Heart left ventricle (tissue), 16 donors: ENCODE results near the gene DUSP6. TPM values are rescaled to one million over a fixed set of nuclear protein-coding genes. Genes with fewer than 3 reads are reported as not detected.
A peak's percentile ranks its signal among the peaks of the same experiment; 100 is the strongest.

Experiments
- ATAC-seq, 4 donors: fragments of 200-7000 bp; cut with Tn5 transposase; one replicate each; pipeline ENCODE4 v1.9.1; 2020 to 2022; ENCODE audit warnings: moderate library complexity in 4 of 4, mild to moderate bottlenecking in 3 of 4, moderate number of reproducible peaks in 1 of 4
- DNase-seq, 5 donors: peaks; one replicate each; pipeline ENCODE4 v3.0.0-alpha.2; 2020
- H3K27ac ChIP-seq, 12 donors: fragments of 200-600 bp; sonication (generic) in 4 of 12; one replicate each; pipeline versions ENCODE4 v1.5.0 to v1.8.0; 2016 to 2022; ENCODE audit warnings: mild to moderate bottlenecking in 2 of 12
- H3K27me3 ChIP-seq, 9 donors: fragments of 200-600 bp; sonication (generic) in 2 of 9; one replicate each; pipeline versions ENCODE4 v1.5.1 to v1.8.0; 2016 to 2022; ENCODE audit warnings: mild to moderate bottlenecking in 3 of 9
- H3K36me3 ChIP-seq, 9 donors: fragments of 200-600 bp; sonication (generic) in 2 of 9; one replicate each; pipeline versions ENCODE4 v1.5.0 to v1.8.0; 2018 to 2022; ENCODE audit warnings: mild to moderate bottlenecking in 2 of 9
- H3K4me1 ChIP-seq, 12 donors: fragments of 200-600 bp; sonication (generic) in 4 of 12; one replicate each; pipeline versions ENCODE4 v1.5.0 to v1.8.0; 2016 to 2022; ENCODE audit warnings: mild to moderate bottlenecking in 3 of 12
- H3K4me3 ChIP-seq, 12 donors: fragments of 200-600 bp; sonication (generic) in 4 of 12; one replicate each; pipeline versions ENCODE4 v1.5.0 to v1.8.0; 2017 to 2022; ENCODE audit warnings: mild to moderate bottlenecking in 9 of 12, moderate library complexity in 4 of 12
- H3K9me3 ChIP-seq, 12 donors: fragments of 200-600 bp; sonication (generic) in 4 of 12; one replicate each; pipeline versions ENCODE4 v1.5.0 to v1.8.0; 2016 to 2022; ENCODE audit warnings: mild to moderate bottlenecking in 1 of 12
- POLR2A ChIP-seq, 2 donors: fragments of 450-650 bp; IDR thresholded peaks; one replicate each; pipeline ENCODE4 v1.6.1; 2017; ENCODE audit warnings: antibody characterized with exemption in 2 of 2, mild to moderate bottlenecking in 2 of 2, moderate library complexity in 2 of 2
- WGBS, 4 donors: extraction: QIAGEN DNeasy Blood & Tissue Kit in 2 of 4; methylation state at CpG; one replicate each; pipeline versions ENCODE4 v1.1.5 to v1.1.7; 2013 to 2018; 5-methylcytosine and 5-hydroxymethylcytosine counted together
- intact Hi-C, 10 donors: fragments of 100-400 bp; cut with DNase I; formaldehyde crosslinking; loops; one replicate each; pipeline versions ENCODE4 v1.11.1 to v1.14.2; 2022
- polyA plus RNA-seq, 2 donors: library from polyadenylated mRNA; stranded (reverse); fragments of 200-250 nt; gene quantifications; one replicate each; pipeline ENCODE4 v1.2.3, GENCODE V29; 2013
- total RNA-seq, 9 donors: library from RNA; depleted of rRNA in 2 of 9; stranded (reverse); fragments of >200 nt in 2 of 9; fragmentation: NEBNext Ultra II Directional in 3 of 9; extraction: Animal tissue kit (Norgen Biotek cat#: 25700) in 3 of 9; gene quantifications; one replicate each; pipeline versions ENCODE4 v1.1.0 to v1.2.4, GENCODE V29; 2016 to 2023
- TF ChIP-seq, protein P1 (sequence below), 12 donors: fragments of 200-600 bp; sonication (generic) in 4 of 12; IDR thresholded peaks; one replicate each; pipeline versions ENCODE4 v1.5.0 to v1.8.0; 2018 to 2022; ENCODE audit warnings: antibody characterized with exemption in 12 of 12, mild to moderate bottlenecking in 5 of 12
- donor health status: ischemic (EF 13 %, LVEDD 7.1; RV severe dilation, severe dysfunction).
- donor health status: healthy with polysubstance abuse.
- donor health status: DM: no; HTN: yes; CAD: no.
- donor health status: DM: no; HTN: no; CAD: no.
- donor health status: ischemic (EF 25% LVEDD 6.9; RV normal size, moderate dysfunction).
- donor health status: ischemic (EF 25% LVEDD 5.7; RV mildly dilated, moderate dysfunction).
- donor health status: healthy.
- donor health status: DM: yes; HTN: yes; CAD: no.
- donor health status: ischemic (EF 35%, LVEDD 5.7; RV mildly dilated, moderate dysfunction).
- donor health status: nonischemic (EF 11% LVEDD 7.7; RV severe dilation, severe dysfunction).
- donor health status: DM: yes; HTN: yes; CAD: no.
- donor health status: PGD.
- donor health status: ischemic (EF 29% LVEDD 5.4; RV normal size, mild dysfunction).
- donor health status: nonischemic (EF 23%, LVEDD 6.1; RV moderate dilation, normal function).

DUSP6 gene
- total and polyA plus RNA-seq, 11 donors: 4.8 to 66.7 (median 21.4) TPM

DNA sequence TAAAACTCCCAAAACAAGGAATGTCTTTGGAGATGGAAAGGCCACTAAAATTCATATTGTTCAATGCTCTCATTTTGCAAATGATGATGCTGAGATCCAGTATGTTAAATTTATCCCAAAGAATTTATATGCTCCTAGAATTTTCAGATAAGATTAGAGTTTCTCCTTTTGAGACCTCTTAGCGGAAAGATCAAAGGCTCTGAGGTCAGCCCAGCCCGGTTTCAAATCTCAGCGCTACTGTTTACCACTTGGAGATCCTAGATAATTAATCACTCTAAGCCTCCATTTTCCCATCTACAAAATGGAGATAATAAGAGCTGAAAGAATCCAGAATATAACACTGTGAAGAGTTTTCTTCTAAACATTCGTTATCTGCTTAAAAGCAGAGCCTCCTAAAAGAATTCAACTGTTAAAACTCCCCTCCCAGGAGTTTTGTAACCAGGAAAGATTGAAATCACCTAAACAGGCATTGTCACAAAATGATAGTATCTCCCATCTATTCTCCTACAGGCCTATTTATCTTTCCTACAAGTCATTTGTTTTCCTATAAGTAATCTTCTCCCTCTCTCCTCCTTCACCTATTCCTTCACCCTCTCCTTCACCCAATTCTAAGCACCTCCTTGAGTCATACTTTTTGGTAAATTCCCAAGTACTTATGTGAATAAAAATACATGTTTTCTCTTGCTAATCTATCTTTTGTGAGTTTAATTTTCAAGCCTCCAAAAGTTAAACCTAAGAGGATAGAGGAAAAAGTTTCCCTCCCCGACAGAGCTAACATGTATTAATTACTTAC, 16.7 kb downstream of the DUSP6 start:
- Histone ChIP-seq H3K27me3 (no peaks in the 10 kb centered on the region), H3K4me1 (peaks cover 0 to 35% (median 8%) of the 10 kb centered on the region in 12 donors), H3K36me3 (no peaks in the 10 kb centered on the region), H3K4me3 (no peak overlapping the region), H3K27ac (peak overlapping the region in 1 of 12 donors; percentile 59), H3K9me3 (peaks cover 0 to 9% (median 6%) of the 10 kb centered on the region in 12 donors)
- TF ChIP-seq, protein P1, sequence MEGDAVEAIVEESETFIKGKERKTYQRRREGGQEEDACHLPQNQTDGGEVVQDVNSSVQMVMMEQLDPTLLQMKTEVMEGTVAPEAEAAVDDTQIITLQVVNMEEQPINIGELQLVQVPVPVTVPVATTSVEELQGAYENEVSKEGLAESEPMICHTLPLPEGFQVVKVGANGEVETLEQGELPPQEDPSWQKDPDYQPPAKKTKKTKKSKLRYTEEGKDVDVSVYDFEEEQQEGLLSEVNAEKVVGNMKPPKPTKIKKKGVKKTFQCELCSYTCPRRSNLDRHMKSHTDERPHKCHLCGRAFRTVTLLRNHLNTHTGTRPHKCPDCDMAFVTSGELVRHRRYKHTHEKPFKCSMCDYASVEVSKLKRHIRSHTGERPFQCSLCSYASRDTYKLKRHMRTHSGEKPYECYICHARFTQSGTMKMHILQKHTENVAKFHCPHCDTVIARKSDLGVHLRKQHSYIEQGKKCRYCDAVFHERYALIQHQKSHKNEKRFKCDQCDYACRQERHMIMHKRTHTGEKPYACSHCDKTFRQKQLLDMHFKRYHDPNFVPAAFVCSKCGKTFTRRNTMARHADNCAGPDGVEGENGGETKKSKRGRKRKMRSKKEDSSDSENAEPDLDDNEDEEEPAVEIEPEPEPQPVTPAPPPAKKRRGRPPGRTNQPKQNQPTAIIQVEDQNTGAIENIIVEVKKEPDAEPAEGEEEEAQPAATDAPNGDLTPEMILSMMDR (IDR thresholded peaks at IDR 0.05): no peak
- no peak for TF ChIP-seq POLR2A (IDR thresholded peaks at IDR 0.05)
- DNase-seq: no peak
- intact Hi-C loops: loop anchor here in 2 of 10 donors (5.0 kb wide), 2 partner anchors 168 to 173 kb away; no protein-coding TSS in a partner anchor
- no peak for ATAC-seq
- WGBS, 4 donors: 79 to 82% (median 79%) methylated on average over 5 of the region's 5 CpGs

DNA sequence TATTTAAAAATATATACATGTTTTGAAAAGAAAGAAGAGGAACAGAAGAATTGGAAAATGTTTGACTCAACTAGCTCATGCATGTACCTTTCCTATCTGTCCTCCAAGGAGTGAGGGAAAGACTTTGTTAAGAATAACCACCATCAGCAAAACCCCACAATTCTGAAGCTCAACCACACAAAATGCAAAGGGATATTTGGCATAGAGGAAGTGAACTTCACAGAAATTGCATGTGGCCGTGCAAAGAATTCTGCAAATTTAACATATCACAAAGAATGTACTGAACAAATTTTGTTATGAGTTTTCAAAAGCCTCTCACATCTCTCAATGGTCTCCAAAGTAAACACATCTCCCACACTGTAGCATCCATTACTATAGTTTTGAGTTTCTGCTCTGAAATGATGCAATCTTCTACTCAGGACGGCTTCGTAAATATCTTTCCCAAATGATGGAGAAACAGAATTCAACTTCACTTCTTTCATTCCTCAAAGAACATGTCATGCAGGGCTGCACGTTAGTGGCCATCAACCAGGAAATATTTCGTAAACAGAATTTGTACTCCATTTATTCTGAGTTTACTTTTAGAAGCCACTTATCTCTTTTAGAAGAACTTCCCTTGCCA, 17.6 kb downstream of the DUSP6 start:
- ATAC-seq (no peak), DNase-seq (no peak)
- Histone ChIP-seq H3K4me1 (peaks cover 0 to 27% (median 8%) of the 10 kb centered on the region in 12 donors), H3K9me3 (peaks cover 0 to 15% (median 9%) of the 10 kb centered on the region in 12 donors), H3K27ac (peak overlapping the region in 4 of 12 donors; percentile 22 to 59 (median 34)), H3K4me3 (no peak overlapping the region), H3K27me3 (no peaks in the 10 kb centered on the region), H3K36me3 (no peaks in the 10 kb centered on the region)
- TF ChIP-seq POLR2A (IDR thresholded peaks at IDR 0.05): no peak
- TF ChIP-seq, protein P1 (IDR thresholded peaks at IDR 0.05): no peak
- WGBS, 4 donors: 58 to 75% (median 65%) methylated on average over 5 of the region's 5 CpGs
- intact Hi-C loops: loop anchor here in 2 of 10 donors (5.0 kb wide), 2 partner anchors 167 to 172 kb away; no protein-coding TSS in a partner anchor

DNA sequence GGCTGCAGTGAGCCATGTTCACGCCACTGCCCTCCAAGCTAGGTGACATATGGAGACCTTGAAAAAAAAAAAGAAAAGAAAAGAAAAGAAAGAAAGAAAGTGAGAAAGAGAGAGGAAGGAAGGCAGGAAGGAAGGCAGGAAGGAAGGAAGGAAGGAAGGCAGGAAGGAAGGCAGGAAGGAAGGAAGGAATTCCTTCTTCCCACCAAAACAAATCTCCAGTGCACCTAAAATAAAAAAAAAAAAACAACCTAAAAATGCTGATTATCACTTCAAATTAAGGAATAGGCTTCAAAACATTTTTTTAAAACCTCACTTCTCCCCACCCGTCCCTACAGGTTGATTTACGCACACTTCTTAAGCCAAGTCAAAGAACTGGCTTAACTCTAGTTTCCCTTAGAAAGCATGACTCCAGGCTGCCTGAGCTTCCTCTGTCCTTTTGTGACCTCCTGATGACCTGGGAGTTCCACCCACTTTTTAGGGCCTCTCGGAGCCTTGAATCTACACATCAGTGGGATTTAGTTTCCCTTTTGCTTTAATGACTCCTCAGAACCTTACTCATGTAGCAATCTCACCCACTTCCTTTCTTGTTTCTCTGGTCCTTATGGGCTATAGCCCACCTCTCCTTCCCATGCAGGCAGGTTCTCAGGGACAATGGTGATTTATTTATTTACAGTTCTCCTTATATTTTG, 18.6 kb downstream of the DUSP6 start:
- DNase-seq: peak in 3 of 5 donors; percentile 35 to 45 (median 39)
- Histone ChIP-seq H3K27ac (peak overlapping the region in 7 of 12 donors; percentile 4 to 59 (median 36)), H3K27me3 (no peaks in the 10 kb centered on the region)

More for the DNA sequence above, 18.6 kb downstream of the DUSP6 start:
- Histone ChIP-seq H3K36me3 (no peaks in the 10 kb centered on the region), H3K9me3 (peaks cover 0 to 15% (median 9%) of the 10 kb centered on the region in 12 donors), H3K4me1 (peaks cover 0 to 27% (median 8%) of the 10 kb centered on the region in 12 donors), H3K4me3 (no peak overlapping the region)
- ATAC-seq: peak in 3 of 4 donors; percentile 78 to 85 (median 80)
- TF ChIP-seq POLR2A (IDR thresholded peaks at IDR 0.05): no peak
- TF ChIP-seq, protein P1 (IDR thresholded peaks at IDR 0.05): no peak
- 56 to 72% (median 64%) methylated on average over 4 of the region's 4 CpGs for WGBS, 4 donors
- intact Hi-C loops: no loop called here
